Peyer's patch (tissue), 4 donors: ENCODE measurements around the gene TARBP1. TPM values are rescaled to one million over a fixed set of nuclear protein-coding genes. Genes with fewer than 3 reads are reported as not detected.
A peak's percentile ranks its signal among the peaks of the same experiment; 100 is the strongest.

Experiments used
- DNase-seq, 3 donors: peaks; one replicate each; pipeline ENCODE4 v3.0.0-alpha.2; 2017 to 2019
- H3K27ac ChIP-seq, 4 donors: fragments of 200-600 bp; sonication (generic); one replicate each; pipeline ENCODE4 v1.5.1; 2016 to 2019
- H3K27me3 ChIP-seq, 2 donors: fragments of 200-600 bp; sonication (generic); one replicate each; pipeline ENCODE4 v1.5.1; 2019
- H3K36me3 ChIP-seq, 3 donors: fragments of 200-600 bp; sonication (generic); one replicate each; pipeline ENCODE4 v1.5.1; 2016 to 2019
- H3K4me1 ChIP-seq, 4 donors: fragments of 200-600 bp; sonication (generic); one replicate each; pipeline ENCODE4 v1.5.1; 2016 to 2019
- H3K4me3 ChIP-seq, 4 donors: fragments of 200-600 bp; sonication (generic); 1 replicate in 3 of 4; 2 replicates in 1 of 4; pipeline ENCODE4 v1.5.1; 2016 to 2019; ENCODE audit warnings: mild to moderate bottlenecking in 1 of 4
- H3K9me3 ChIP-seq, 4 donors: fragments of 200-600 bp; sonication (generic); one replicate each; pipeline ENCODE4 v1.5.1; 2016 to 2019; ENCODE audit warnings: mild to moderate bottlenecking in 1 of 4
- CTCF ChIP-seq, 6 experiments: fragments of 450-650 bp in 4 of 6; fragments of 200-600 bp in 2 of 6; sonication (generic) in 1 of 6; IDR thresholded peaks; one replicate each; pipeline ENCODE4 v1.5.1; 2017 to 2019; ENCODE audit warnings: antibody characterized with exemption in 6 of 6, mild to moderate bottlenecking in 3 of 6, moderate library complexity in 1 of 6
- POLR2A ChIP-seq, 2 donors: fragments of 450-650 bp; IDR thresholded peaks; one replicate each; pipeline ENCODE4 v1.5.1; 2017; ENCODE audit warnings: antibody characterized with exemption in 2 of 2, mild to moderate bottlenecking in 2 of 2, moderate library complexity in 2 of 2
- total RNA-seq, 4 donors: library from RNA; depleted of rRNA; stranded (reverse); fragments of >200 nt; gene quantifications; one replicate each; pipeline ENCODE4 v1.1.0, GENCODE V29; 2016

The TARBP1 gene
- total RNA-seq, 4 donors from 2014 or later = 19.3 to 52.0 (median 36.3) TPM

GRCh38 chr1:234500269-234500668 lies 21.3 kb upstream of the TARBP1 start:
- Histone ChIP-seq H3K4me1 (peaks cover 0 to 7% (median 3%) of the 10 kb centered on the region in 4 donors), H3K27me3 (no peaks in the 10 kb centered on the region), H3K9me3 (no peaks in the 10 kb centered on the region), H3K27ac (peak overlapping the region; percentile 40 to 84 (median 72)), H3K36me3 (no peaks in the 10 kb centered on the region), H3K4me3 (no peak overlapping the region)
- TF ChIP-seq CTCF (IDR thresholded peaks at IDR 0.05) = no peak
- no peak for TF ChIP-seq POLR2A (IDR thresholded peaks at IDR 0.05)
- DNase-seq = no peak

- no peaks in the 10 kb centered on the region for H3K27me3 ChIP-seq
- DNase-seq = no peak
- H3K27ac ChIP-seq = peak overlapping the region; percentile 40 to 84 (median 72)
- peaks cover 0 to 7% (median 3%) of the 10 kb centered on the region in 4 donors for H3K4me1 ChIP-seq
- TF ChIP-seq CTCF (IDR thresholded peaks at IDR 0.05) (no peak), POLR2A (IDR thresholded peaks at IDR 0.05) (no peak)
- no peaks in the 10 kb centered on the region for H3K9me3 ChIP-seq
- H3K36me3 ChIP-seq = no peaks in the 10 kb centered on the region
- peak overlapping the region in 1 of 4 donors; percentile 0 for H3K4me3 ChIP-seq
Measured at GRCh38 chr1:234499943-234500245, 20.9 kb upstream of the TARBP1 start.

GRCh38 chr1:234499119-234499942 lies 20.4 kb upstream of the TARBP1 start:
- Histone ChIP-seq H3K36me3 (no peaks in the 10 kb centered on the region), H3K27me3 (no peaks in the 10 kb centered on the region), H3K9me3 (no peaks in the 10 kb centered on the region), H3K27ac (peak overlapping the region; percentile 40 to 84 (median 72)), H3K4me1 (peaks cover 0 to 7% (median 3%) of the 10 kb centered on the region in 4 donors), H3K4me3 (peak overlapping the region in 2 of 4 donors; percentile 0 to 7)
- peak; percentile 88 to 95 (median 93) for DNase-seq
- TF ChIP-seq POLR2A (IDR thresholded peaks at IDR 0.05) (peak in 1 of 2 donors; percentile 13), CTCF (IDR thresholded peaks at IDR 0.05) (peak; percentile 88 to 97 (median 94))

GRCh38 chr1:234498448-234499118 lies 19.6 kb upstream of the TARBP1 start:
- TF ChIP-seq POLR2A (IDR thresholded peaks at IDR 0.05) (no peak), CTCF (IDR thresholded peaks at IDR 0.05) (no peak)
- no peak for DNase-seq
- Histone ChIP-seq H3K4me3 (no peak overlapping the region), H3K27me3 (no peaks in the 10 kb centered on the region), H3K36me3 (no peaks in the 10 kb centered on the region), H3K9me3 (no peaks in the 10 kb centered on the region), H3K4me1 (peaks cover 0 to 7% (median 3%) of the 10 kb centered on the region in 4 donors), H3K27ac (peak overlapping the region; percentile 40 to 84 (median 72))

- DNase-seq = no peak
- H3K27ac ChIP-seq = no peak overlapping the region
- no peaks in the 10 kb centered on the region for H3K9me3 ChIP-seq
- no peaks in the 10 kb centered on the region for H3K36me3 ChIP-seq
- H3K4me3 ChIP-seq = no peak overlapping the region
- no peak for TF ChIP-seq CTCF (IDR thresholded peaks at IDR 0.05)
- peaks cover 0 to 7% (median 3%) of the 10 kb centered on the region in 4 donors for H3K4me1 ChIP-seq
- H3K27me3 ChIP-seq = no peaks in the 10 kb centered on the region
Measured at GRCh38 chr1:234497589-234497988, 18.6 kb upstream of the TARBP1 start.
